HG02884 (cell line): ENCODE measurements around the gene MICAL3.
"Not testable (repeated sequence)": the region's sequence is repeated elsewhere in the genome, so short reads cannot be mapped to it uniquely, and the experiment has no call there.

ENCODE experiments used
- ATAC-seq: cut with Tn5 transposase; IDR thresholded peaks from one replicate; pipeline ENCODE4 v1.9.1; 2021; ENCODE audit warnings: mild to moderate bottlenecking, moderate library complexity; ENCODE audit not compliant: unreplicated experiment

Gene MICAL3

DNA sequence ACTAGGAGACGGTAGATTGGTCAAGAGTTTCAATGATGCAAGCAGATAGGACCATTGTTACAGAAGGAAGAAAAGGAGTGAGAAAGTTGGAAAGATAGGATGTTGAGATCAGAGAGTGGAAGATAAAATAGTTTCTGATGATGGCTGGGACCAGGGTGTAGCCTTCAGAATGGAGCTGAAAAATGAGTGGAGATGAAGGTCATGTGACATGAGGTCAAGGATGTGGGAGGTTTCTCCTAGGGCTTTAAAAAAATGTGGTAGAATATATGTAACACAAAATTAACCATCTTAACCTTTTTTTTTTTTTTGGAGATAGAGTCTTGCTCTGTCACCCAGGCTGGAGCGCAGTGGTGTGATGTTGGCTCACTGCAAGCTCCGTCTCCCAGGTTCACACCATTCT lies 35.1 kb upstream of the MICAL3 start:
- no peak for ATAC-seq

DNA sequence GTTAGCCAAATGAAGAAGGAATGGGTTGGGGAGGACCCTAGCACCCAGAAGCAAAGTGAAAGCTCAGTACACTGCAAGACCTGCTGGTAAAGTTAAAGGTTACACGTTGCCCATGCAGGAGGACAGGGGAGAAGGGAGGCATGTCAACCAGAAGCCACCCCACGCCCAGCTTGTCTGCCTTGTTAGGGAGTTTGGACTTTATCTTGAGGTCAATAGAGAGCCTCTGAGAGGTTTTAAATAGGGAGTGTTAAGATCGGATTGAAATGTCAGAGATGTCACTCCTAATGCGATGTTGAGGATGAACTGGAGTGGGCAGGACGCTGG lies 34.7 kb upstream of the MICAL3 start:
- no peak for ATAC-seq

DNA sequence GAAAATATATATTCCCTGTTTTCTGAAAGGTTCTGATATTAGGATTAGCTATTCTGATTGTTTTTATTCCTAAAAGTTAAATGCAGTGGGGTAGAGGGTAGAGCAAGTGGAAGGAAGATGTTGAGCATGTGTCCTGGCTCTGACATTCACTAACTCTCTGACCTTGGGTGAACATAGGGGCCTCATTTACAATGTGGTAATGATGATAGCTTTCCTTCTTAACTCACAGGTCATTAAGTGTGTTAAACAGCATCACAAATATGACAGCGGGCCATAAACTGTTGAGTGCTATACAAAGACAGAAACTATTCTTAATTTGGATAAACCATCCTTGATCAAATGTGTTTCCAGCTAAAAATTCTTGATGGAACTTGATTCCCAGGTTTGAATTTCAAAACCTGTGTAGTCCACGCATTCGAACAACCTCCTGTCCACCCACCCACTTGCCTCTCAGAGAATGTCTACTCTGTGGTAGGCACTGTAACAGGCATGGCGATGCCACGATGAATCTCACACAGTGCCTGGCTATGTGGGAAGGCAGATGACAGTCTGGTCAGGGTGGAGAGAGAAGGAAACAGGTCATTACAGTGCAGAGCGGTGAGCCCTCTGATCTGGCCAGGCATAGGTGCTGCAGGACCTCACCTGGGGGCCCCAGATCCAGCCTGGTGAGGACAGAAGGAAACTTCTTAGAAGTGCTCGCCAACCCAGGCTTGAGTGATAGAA lies 34.2 kb upstream of the MICAL3 start:
- ATAC-seq, result no peak

DNA sequence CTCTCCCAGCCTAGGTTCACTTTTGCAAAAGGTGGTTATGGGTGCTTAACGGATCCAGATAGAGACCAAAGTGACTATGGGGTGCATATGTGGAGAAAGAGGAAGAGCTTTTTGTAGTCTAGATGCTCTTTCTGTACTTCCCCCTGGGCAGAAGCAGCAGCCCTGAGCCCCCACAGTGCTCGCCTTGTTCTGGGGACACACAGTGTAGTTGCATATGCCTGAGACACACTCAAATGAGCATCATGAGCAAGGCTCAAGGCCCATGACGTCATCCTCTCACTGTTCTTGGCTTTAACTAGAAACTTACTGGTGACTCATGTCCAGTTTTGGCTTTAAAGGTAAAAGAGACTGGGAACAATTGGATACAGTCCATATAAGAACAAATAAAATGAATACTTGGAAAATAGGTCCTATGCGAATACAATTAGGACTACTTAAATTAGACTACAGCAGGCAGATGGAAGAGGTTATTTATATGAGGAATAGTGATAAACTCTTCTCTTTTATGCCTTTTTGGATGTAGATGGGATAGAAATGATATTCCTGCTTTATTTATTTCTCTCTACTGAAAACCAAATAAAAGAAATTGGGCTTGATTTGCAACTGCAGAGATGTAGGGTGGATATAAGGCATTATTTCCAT lies 33.3 kb upstream of the MICAL3 start:
- ATAC-seq, result no peak

DNA sequence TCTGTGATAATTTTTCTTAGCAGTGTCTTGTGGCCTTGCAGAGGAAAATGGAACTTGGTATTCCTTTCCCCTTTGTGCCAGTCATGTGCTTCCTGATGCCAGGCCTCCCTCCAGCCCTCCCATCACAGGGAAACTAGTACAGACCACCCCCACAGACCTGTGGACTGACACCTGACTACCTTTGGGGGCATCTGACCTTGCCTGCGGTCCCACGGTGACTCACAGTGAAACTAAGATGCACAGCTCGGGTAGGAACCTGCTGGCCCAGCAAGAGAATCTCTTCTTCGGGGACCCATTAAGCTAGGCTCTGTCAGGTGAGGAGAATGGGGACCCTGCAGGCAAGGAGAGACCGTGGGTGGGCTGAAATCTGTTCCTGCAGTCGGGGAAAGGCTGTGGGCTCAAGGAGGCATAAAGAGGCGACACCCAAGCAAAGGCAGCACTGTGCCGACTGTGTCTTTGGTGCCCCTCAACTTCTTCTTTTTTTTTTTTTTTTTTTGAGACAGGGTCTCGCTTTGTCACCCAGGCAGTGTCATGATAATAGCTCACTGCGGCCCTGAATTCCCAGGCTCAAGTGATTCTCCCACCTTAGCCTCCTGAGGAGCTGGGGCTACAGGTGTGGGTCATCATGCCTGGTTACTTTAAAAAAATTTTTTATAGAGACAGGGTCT lies 32.6 kb upstream of the MICAL3 start:
- ATAC-seq, result no peak

DNA sequence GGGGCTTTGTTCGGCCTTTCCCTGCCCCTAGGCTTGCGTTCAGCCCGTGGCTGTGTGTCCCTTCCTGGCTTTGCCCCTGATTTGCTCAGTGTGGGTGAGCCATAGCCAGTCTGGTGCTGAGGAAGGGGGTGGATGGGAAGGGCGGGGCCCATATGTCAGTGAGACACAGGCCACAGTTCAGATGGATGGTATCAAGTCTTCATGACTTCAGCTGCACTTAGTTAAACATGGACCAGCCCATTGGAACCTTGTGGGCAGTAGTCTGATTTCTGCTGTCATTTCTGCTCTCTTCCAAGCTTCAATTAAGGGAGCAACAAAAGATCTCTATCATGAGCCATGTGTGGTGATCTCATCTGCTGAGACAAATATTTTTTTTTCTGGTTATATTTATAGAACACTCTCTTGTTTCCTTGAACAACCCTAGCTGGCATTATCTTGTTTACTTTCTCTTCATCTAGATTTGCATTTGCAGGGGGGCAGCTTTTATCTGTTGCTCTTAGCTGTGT lies 31.9 kb upstream of the MICAL3 start:
- ATAC-seq, result no peak

DNA sequence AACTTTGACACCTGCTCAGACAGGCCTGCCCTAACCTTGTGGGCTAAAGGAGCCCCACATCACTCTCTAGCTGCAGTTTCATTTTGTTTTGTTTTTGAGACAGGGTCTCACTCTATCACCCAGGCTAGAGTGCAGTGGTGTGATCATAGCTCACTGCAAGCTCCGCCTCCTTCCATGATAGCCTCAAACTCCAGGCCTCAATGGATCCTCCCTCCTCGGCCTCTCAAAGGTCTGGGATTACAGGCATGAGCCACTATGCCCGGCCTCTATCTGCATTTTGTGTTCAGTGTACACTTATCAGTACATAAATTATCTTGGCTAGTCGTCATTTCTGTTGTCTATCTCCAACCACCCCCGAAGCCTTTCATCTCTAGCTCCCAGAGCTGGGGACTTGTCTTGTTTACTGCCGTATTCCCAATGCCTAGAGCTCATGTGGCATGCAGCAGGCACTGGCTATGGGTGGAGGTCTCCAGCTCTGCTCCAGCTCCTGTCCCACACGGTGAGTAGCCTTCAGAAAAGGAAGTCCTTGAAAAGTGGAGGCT lies 31.3 kb upstream of the MICAL3 start:
- no peak for ATAC-seq

DNA sequence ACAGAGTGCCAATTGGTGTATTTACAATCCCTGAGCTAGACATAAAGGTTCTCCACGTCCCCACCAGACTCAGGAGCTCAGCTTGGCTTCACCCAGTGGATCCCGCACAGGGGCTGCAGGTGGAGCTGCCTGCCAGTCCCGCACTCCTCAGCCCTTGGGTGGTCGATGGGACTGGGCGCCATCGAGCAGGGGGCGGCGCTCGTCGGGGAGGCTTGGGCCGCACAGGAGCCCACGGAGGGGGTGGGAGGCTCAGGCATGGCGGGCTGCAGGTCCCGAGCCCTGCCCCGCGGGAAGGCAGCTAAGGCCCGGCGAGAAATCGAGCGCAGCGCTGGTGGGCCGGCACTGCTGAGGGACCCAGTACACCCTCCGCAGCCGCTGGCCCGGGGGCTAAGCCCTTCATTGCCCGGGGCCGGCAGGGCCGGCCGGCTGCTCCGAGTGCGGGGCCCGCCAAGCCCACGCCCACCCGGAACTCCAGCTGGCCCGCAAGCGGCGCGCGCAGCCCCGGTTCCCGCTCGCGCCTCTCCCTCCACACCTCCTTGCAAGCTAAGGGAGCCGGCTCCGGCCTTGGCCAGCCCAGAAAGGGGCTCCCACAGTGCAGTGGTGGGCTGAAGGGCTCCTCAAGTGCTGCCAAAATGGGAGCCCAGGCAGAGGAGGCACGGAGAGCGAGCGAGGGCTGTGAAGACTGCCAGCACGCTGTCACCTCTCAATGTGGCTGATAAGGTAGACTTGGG lies 29.0 kb upstream of the MICAL3 start:
- ATAC-seq, result not testable (repeated sequence)

DNA sequence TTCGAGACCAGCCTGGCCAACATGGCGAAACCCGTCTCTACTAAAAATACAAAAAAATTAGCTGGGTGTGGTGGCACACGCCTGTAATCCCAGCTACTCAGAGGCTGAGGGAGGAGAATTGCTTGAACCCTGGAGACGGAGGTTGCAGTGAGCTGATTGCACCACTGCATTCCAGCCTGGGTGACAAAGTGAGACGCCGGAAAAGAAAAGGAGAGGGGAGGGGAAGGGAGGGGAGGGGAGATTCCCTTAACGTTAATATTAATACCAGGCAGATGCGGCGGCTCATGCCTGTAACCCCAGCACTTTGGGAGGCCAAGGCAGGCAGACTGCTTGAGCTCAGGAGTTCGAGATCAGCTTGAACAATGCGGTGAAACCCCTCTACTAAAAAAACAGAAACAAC lies 26.8 kb upstream of the MICAL3 start:
- not testable (repeated sequence) for ATAC-seq

DNA sequence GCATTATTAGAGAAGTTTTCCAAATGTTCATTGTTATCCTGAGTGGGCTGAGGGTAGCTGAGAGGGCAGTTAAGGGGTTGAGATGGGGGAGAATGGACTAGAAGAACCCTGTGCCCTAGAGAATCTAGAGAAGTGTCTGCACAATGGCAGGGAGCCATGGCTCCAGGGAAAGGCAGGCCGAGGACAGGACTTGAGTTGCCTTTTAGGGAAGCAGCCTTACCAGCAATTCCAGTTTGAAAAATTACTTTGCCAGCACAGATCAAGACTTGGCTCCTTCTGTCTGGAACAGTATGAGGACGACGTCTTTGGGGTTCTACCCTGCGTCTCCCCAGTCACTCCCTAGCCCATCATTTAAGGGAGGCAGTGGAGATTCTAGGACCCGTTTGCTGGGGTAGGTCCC lies 25.7 kb upstream of the MICAL3 start:
- ATAC-seq, result no peak

DNA sequence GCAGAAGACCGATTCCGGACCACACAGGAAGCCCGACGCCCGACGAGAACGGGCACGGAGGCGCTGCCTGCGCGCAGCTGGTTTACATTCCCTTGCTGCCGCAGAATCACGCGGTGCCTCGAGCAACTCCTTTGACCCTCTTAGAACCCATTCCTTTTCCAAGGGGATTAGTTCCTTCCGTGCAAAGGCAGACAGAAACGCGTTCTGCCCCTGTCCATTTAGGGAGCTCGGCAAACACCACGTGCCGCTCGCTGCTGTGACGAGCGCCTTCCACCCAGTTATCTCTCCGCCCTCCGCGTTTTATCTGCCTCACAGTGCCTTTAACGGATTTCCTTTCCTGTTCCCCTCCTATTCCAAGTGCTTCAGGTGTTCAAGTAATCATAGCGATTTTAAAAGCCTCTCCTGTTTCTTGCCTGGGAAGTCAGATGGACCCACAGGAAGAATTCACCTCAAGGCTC lies 24.1 kb upstream of the MICAL3 start:
- no peak for ATAC-seq

DNA sequence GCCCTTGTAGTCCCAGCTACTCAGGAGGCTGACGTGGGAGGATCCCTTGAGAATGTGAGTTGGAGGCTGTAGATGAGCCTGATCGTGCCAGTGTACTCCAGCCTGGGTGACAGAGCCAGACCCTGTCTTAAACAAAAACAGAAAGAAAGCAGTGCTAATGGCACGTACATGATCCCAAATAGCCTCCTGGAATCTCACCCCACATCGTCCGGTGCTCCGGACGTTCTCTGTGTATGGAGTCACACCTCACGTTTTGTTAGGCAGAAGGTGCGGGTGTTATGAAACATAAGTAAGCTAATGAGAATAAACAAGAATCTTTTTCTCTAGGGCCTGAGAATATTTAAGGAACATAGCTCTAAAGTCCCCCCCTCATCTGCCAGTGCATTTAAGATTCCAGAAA lies 23.7 kb upstream of the MICAL3 start:
- ATAC-seq, result no peak

DNA sequence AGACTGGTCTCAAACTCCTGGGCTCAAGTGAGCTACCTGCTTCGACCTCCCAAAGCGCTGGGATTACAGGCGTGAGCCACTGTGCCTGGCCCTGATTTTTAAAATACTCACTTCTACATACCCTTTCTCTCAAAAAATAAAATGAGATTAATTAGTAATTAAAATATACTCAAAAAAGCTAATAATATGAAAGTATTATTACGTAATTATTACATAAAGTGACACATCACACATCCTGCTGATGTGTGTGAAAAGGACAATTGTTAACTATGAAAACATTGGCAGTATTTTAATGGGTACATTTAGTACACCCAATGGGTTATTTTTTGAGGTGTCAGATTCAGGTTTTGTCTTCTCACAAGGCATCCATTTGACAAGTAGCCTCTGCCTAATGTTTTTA lies 21.4 kb upstream of the MICAL3 start:
- no peak for ATAC-seq

DNA sequence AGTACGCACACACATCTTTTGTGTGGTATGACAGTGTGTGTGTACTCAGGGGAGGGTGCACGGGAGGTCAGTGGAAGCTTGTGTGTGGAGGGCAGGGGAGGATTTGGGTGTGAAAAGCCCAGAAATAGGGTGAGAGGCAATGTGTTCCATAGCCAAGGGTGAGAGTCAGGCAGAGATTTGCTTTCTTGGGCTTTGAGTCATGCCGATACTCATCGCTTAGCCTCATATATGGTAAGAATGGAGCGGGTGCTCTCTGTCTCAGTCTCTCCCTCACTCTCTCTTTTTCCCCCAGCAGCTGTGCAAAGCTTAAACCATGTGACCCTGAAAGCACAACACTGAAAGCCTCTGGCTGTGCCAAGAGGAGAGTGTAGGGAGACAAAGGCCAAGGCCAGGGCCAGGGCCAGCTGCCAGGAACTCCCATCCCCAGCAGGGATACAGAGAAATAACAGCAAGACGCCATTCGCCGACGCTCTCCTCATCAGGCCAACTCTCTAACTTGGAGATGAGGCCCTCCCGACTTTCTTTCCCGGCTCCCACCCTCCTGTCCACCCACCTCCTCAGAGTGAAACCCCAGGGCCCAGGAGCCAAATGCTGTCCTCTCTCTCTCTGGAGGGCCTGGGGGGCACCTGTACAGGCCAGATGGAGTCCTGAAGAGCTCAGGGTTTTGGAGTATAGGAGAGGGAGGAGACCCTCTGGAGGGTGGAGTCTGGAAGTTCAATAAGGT lies 20.3 kb upstream of the MICAL3 start:
- ATAC-seq, result no peak

DNA sequence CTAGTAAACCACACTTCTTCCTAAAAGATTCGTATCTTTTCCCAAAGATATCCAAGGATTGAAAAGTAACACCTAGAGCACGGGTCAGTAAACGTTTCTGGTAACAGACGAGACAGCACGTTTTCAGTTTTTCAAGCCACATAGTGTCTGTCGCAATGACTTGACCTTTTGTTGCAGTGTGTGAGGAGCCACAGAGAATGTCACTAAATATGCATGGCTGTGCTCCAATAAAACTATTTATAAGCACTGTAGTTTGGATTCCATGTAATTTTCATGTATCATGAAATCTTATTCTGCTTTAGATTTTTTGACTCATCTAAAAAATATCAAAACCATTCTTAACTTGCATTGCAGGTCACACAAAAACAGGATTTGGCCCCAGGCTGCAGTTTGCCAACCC lies 18.3 kb upstream of the MICAL3 start:
- ATAC-seq, result no peak

DNA sequence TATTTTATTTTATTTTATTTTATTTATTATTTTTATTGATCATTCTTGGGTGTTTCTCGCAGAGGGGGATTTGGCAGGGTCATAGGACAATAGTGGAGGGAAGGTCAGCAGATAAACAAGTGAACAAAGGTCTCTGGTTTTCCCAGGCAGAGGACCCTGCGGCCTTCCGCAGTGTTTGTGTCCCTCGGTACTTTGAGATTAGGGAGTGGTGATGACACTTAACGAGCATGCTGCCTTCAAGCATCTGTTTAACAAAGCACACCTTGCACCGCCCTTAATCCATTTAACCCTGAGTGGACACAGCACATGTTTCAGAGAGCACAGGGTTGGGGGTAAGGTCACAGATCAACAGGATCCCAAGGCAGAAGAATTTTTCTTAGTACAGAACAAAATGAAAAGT lies 16.5 kb upstream of the MICAL3 start:
- not testable (repeated sequence) for ATAC-seq

DNA sequence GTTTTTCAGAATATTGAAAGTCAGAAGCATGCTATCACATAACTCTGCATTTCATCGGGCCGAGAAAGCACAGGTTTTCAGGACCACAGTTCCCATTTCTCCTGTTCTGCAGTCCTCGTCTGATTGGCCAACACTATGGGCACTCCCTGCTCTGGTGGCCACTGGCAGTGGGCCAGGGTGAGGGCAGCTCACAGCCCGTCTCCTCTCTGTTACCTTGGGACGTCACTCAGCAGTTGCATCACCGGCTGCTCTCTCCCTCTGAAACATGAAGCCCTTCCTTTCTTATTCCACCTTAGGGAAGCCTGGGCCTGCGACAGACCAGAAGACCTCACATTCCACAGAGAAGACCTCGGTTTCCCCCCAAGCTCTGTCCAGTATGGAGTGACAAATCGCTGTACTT lies 11.4 kb upstream of the MICAL3 start:
- ATAC-seq, result no peak

DNA sequence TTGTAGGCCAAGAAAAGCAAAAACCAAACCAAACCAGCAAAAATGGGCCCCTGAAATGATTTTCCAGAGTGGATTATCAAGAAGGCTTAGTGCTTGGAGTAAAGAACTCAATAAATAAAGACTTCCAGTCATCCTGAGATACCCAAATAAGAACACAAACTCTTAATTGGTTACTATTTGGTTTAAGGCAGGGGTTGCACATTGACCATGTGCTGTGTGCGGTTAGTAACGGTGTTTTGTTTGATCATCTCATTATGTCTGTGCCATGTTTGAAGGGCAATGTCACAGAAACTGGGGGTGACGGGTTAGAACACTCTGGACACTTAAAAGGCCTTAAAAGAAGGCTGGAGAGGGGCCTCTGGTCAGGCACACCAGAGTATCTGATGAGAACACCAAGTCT lies 9.7 kb upstream of the MICAL3 start:
- no peak for ATAC-seq

DNA sequence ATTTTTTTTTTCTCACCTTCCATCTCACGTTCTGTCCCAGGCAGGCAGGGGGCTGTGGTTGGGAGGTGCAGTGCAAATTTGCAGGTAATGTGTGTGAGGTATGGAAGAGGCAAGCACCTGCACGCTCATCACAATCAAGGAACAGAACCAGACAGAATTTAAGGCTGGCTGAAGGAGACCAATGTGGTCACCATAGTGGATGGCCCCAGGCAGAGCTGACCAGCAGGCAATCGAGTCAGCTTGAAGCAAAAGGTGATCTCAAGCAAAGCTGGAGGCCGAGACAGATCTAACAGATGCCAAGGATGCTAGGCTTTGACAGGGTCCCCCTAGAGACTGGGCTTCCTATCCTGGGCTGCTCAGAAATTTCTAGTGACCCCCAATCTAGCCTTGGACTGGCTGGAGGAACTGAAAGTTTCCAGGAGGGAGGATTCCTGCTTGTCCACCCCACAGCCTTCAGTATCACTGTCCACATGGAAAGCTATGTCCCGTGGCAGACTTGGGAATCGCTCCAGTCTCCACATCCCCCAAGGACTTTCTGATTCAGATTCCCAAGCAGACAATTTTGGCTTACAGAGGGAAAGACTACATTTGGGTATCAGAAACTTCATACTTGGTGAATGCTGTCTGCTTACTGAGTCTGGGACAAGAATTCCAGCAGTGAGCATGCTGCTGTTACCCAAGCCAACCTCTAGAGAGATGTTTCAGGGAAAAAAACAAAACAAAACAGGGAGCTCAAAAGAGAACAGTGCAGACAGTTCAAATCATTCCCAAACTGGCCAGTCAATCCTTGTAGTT lies 9.0 kb upstream of the MICAL3 start:
- no peak for ATAC-seq
